H1 (cell line): ENCODE data around the gene C2CD4A. TPM values are rescaled to one million over a fixed set of nuclear protein-coding genes. Genes with fewer than 3 reads are reported as not detected.

Experiments used
- CHD2 ChIP-seq: IDR thresholded peaks from 2 replicates; pipeline ENCODE4 v1.6.1; 2012; ENCODE audit warnings: low read length, improper control_type of control experiment
- CREB1 ChIP-seq: IDR thresholded peaks from 2 replicates; pipeline ENCODE4 v1.6.1; 2012; ENCODE audit warnings: inconsistent platforms
- FOSL1 ChIP-seq: IDR thresholded peaks from 2 replicates; pipeline ENCODE4 v1.6.1; 2011; ENCODE audit warnings: mild to moderate bottlenecking, low read depth, low read length, moderate library complexity; ENCODE audit not compliant: insufficient read depth
- MAX ChIP-seq: IDR thresholded peaks from 2 replicates; pipeline ENCODE4 v1.6.1; 2012; ENCODE audit warnings: inconsistent platforms
- POLR2A ChIP-seq, 2 experiments: IDR thresholded peaks; 1 replicate in 1 of 2; 2 replicates in 1 of 2; pipeline ENCODE4 v1.6.1; 2011; ENCODE audit warnings: low read depth in 2 of 2, low read length in 2 of 2, mild to moderate bottlenecking in 2 of 2; ENCODE audit errors: control extremely low read depth in 1 of 2
- POLR2AphosphoS5 ChIP-seq: IDR thresholded peaks from 2 replicates; pipeline ENCODE4 v1.6.1; 2011; ENCODE audit warnings: low read depth, low read length
- RNF2 ChIP-seq: fragments of 200-900, 300-1000 bp; sonication (generic); IDR thresholded peaks from 2 replicates; pipeline ENCODE4 v1.7.1; 2016; ENCODE audit warnings: borderline replicate concordance, low read depth, mild to moderate bottlenecking, antibody characterized with exemption, low read length; ENCODE audit not compliant: poor library complexity, severe bottlenecking; ENCODE audit errors: missing control alignments
- SP2 ChIP-seq: IDR thresholded peaks from 2 replicates; pipeline ENCODE4 v1.6.1; 2012; ENCODE audit warnings: mild to moderate bottlenecking, low read length, inconsistent platforms
- ZNF274 ChIP-seq: IDR thresholded peaks from 2 replicates; pipeline ENCODE4 v1.7.0; 2012; ENCODE audit warnings: low read length, borderline replicate concordance; ENCODE audit errors: extremely low read depth
- polyA plus RNA-seq, 7 experiments: library from polyadenylated mRNA; depleted of rRNA in 3 of 7; stranded (reverse) in 5 of 7; unstranded in 2 of 7; fragments of >200 nt in 5 of 7; fragments of 200-250 nt in 2 of 7; gene quantifications; 1 replicate in 5 of 7; 2 replicates in 1 of 7; 4 replicates in 1 of 7; pipeline versions ENCODE4 v1.2.1 to v1.2.3, GENCODE V29; 2011 to 2013; ENCODE audit warnings: missing spikeins in 2 of 7, mixed read lengths in 2 of 7
- total RNA-seq: library from RNA; stranded (reverse); fragmentation: NEBNext Ultra II Directional; extraction: Animal tissue kit (Norgen Biotek cat#: 25700); gene quantifications from 2 replicates; pipeline ENCODE4 v1.2.1, GENCODE V29; 2021
- TF ChIP-seq, protein P1 (sequence below): fragments of 300-600 bp; sonication (generic); IDR thresholded peaks from 2 replicates; pipeline ENCODE4 v1.7.1; 2012; ENCODE audit warnings: low read length, moderate library complexity, mild to moderate bottlenecking, inconsistent platforms; ENCODE audit not compliant: insufficient replicate concordance

C2CD4A gene
- total and polyA plus RNA-seq, 2 of the 8 experiments (the other 6 are each of a cell fraction or from before 2014, with no cell fraction given), result not detected

DNA sequence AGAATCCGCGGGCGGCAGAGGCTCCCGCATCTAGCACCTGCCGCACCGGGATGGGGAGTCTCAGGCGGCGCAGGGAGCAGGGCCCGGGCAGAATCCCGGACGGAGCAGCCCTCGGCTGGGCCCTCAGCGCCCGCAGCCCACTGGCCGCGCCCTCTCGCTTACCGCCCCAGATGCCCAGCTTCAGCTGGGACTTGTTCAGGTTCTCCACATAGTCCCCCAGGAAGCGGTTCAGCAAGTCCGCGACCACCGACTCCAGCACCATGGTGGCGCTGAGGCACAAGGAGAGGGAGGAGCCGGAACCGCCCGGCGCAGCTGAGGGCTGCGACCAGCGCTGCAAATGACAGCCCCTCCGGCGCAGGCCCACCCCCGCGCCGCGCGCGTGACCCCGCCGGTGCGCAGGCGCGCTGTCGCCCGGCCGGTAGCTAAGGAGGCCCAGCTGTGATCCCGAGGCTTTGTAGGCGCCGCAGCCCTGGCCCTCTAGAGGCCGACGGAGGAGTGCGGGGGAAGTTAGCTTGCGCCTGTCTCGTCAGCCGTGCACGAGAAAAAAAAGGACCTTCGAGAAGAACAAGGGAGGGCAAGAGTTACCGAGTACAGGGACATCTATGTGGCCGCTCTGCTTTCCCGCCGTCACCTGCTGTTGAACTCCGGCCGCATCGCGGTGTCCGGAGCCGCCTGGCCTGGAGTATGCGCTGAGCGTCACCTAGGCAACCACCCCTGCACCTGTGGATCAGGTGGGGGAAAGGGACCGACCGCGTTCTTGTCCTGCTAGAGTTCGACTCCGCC lies 6.5 kb upstream of the C2CD4A start, which contains the start of gene VPS13C (continued):
- TF ChIP-seq POLR2AphosphoS5 (no peak), FOSL1 (0 out of 2 replicates have a peak, but pooled peaks have one; percentile 64), RNF2 (no peak), CREB1 (peak; percentile 60), POLR2A (IDR thresholded peaks at IDR 0.05; ENCODE audit: control extremely low read depth in 1 of 2, low read depth in 2 of 2, low read length in 2 of 2) (peak in 1 of 2 experiments; percentile 48; a peak in 1 of 3 replicates), CHD2 (no peak; the same call in 1 of the 2 replicates), ZNF274 (no peak), MAX (peak; percentile 62), SP2 (no peak)
- TF ChIP-seq, protein P1, sequence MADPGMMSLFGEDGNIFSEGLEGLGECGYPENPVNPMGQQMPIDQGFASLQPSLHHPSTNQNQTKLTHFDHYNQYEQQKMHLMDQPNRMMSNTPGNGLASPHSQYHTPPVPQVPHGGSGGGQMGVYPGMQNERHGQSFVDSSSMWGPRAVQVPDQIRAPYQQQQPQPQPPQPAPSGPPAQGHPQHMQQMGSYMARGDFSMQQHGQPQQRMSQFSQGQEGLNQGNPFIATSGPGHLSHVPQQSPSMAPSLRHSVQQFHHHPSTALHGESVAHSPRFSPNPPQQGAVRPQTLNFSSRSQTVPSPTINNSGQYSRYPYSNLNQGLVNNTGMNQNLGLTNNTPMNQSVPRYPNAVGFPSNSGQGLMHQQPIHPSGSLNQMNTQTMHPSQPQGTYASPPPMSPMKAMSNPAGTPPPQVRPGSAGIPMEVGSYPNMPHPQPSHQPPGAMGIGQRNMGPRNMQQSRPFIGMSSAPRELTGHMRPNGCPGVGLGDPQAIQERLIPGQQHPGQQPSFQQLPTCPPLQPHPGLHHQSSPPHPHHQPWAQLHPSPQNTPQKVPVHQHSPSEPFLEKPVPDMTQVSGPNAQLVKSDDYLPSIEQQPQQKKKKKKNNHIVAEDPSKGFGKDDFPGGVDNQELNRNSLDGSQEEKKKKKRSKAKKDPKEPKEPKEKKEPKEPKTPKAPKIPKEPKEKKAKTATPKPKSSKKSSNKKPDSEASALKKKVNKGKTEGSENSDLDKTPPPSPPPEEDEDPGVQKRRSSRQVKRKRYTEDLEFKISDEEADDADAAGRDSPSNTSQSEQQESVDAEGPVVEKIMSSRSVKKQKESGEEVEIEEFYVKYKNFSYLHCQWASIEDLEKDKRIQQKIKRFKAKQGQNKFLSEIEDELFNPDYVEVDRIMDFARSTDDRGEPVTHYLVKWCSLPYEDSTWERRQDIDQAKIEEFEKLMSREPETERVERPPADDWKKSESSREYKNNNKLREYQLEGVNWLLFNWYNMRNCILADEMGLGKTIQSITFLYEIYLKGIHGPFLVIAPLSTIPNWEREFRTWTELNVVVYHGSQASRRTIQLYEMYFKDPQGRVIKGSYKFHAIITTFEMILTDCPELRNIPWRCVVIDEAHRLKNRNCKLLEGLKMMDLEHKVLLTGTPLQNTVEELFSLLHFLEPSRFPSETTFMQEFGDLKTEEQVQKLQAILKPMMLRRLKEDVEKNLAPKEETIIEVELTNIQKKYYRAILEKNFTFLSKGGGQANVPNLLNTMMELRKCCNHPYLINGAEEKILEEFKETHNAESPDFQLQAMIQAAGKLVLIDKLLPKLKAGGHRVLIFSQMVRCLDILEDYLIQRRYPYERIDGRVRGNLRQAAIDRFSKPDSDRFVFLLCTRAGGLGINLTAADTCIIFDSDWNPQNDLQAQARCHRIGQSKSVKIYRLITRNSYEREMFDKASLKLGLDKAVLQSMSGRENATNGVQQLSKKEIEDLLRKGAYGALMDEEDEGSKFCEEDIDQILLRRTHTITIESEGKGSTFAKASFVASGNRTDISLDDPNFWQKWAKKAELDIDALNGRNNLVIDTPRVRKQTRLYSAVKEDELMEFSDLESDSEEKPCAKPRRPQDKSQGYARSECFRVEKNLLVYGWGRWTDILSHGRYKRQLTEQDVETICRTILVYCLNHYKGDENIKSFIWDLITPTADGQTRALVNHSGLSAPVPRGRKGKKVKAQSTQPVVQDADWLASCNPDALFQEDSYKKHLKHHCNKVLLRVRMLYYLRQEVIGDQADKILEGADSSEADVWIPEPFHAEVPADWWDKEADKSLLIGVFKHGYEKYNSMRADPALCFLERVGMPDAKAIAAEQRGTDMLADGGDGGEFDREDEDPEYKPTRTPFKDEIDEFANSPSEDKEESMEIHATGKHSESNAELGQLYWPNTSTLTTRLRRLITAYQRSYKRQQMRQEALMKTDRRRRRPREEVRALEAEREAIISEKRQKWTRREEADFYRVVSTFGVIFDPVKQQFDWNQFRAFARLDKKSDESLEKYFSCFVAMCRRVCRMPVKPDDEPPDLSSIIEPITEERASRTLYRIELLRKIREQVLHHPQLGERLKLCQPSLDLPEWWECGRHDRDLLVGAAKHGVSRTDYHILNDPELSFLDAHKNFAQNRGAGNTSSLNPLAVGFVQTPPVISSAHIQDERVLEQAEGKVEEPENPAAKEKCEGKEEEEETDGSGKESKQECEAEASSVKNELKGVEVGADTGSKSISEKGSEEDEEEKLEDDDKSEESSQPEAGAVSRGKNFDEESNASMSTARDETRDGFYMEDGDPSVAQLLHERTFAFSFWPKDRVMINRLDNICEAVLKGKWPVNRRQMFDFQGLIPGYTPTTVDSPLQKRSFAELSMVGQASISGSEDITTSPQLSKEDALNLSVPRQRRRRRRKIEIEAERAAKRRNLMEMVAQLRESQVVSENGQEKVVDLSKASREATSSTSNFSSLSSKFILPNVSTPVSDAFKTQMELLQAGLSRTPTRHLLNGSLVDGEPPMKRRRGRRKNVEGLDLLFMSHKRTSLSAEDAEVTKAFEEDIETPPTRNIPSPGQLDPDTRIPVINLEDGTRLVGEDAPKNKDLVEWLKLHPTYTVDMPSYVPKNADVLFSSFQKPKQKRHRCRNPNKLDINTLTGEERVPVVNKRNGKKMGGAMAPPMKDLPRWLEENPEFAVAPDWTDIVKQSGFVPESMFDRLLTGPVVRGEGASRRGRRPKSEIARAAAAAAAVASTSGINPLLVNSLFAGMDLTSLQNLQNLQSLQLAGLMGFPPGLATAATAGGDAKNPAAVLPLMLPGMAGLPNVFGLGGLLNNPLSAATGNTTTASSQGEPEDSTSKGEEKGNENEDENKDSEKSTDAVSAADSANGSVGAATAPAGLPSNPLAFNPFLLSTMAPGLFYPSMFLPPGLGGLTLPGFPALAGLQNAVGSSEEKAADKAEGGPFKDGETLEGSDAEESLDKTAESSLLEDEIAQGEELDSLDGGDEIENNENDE, result no peak
